ENCODE measurements around the gene BRPF3.

GRCh38 chr6:36209606-36210005, 13.1 kb downstream of the BRPF3 start:
- TF ChIP-seq CTCF (IDR thresholded peaks at IDR 0.05) = no peak
- TF ChIP-seq POLR2AphosphoS5 (IDR thresholded peaks at IDR 0.05) = no peak
